Adrenal gland (tissue), 5 donors: ENCODE data around the gene ACOT6.
"Not testable (repeated sequence)": the region's sequence is repeated elsewhere in the genome, so short reads cannot be mapped to it uniquely, and the experiment has no call there.

ENCODE experiments used
- POLR2A ChIP-seq, 2 donors: fragments of 450-650 bp; IDR thresholded peaks; one replicate each; pipeline ENCODE4 v1.6.1; 2017; ENCODE audit warnings: antibody characterized with exemption in 2 of 2, mild to moderate bottlenecking in 2 of 2, moderate library complexity in 1 of 2
- TF ChIP-seq, protein P1 (sequence below), 6 experiments: fragments of 450-650 bp in 4 of 6; fragments of 200-600 bp in 2 of 6; sonication (generic) in 1 of 6; IDR thresholded peaks; 1 replicate in 5 of 6; 2 replicates in 1 of 6; pipeline versions ENCODE4 v1.5.1 to v1.8.0; 2016 to 2021; ENCODE audit warnings: antibody characterized with exemption in 6 of 6, mild to moderate bottlenecking in 2 of 6, moderate library complexity in 1 of 6
- donor health status: DM: no; HTN: no; CAD: no.

DNA sequence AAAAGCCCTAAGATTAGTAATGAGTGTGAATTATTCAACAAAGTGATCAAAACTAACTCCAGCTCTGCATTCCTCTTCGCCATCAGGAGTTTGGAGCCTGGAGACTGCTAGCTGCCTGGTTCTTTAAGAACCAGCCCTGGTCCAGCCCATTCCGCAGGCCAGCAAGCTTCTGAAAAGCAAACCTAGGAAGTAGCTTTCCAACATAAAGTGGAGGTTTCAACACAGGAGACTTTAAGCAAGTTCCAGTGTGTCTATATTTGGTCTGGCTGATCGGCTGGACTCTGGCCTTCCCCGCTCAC, 43.5 kb upstream of the ACOT6 start:
- not testable (repeated sequence) for TF ChIP-seq POLR2A (IDR thresholded peaks at IDR 0.05)
- TF ChIP-seq, protein P1, sequence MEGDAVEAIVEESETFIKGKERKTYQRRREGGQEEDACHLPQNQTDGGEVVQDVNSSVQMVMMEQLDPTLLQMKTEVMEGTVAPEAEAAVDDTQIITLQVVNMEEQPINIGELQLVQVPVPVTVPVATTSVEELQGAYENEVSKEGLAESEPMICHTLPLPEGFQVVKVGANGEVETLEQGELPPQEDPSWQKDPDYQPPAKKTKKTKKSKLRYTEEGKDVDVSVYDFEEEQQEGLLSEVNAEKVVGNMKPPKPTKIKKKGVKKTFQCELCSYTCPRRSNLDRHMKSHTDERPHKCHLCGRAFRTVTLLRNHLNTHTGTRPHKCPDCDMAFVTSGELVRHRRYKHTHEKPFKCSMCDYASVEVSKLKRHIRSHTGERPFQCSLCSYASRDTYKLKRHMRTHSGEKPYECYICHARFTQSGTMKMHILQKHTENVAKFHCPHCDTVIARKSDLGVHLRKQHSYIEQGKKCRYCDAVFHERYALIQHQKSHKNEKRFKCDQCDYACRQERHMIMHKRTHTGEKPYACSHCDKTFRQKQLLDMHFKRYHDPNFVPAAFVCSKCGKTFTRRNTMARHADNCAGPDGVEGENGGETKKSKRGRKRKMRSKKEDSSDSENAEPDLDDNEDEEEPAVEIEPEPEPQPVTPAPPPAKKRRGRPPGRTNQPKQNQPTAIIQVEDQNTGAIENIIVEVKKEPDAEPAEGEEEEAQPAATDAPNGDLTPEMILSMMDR (IDR thresholded peaks at IDR 0.05) = not testable (repeated sequence)
